GM12878 (cell line): ENCODE results near the gene FURIN. TPM values are rescaled to one million over a fixed set of nuclear protein-coding genes. Genes with fewer than 3 reads are reported as not detected.

Source experiments
- ATAC-seq: fragments of 200-7000 bp; cut with Tn5 transposase; 3 replicates; pipeline ENCODE4 v1.9.1; 2020; ENCODE audit warnings: mild to moderate bottlenecking, moderate library complexity
- BruUV-seq: library from RNA; stranded (reverse); fragments of 400-500 nt; replicated peaks from 2 replicates; lab custom pipeline; 2021; lab: Mats Ljungman, UMichigan
- CTCF ChIA-PET: fragments of 300-600 bp; sonication (Branson Sonifier 250); formaldehyde crosslinking; extraction: SDS; loops from one replicate; lab custom pipeline; 2021; ENCODE audit warnings: inconsistent platforms; lab: Yijun Ruan, JAX
- POLR2A ChIA-PET: fragments of 350-600 bp; formaldehyde crosslinking; extraction: SDS; loops from one replicate; lab custom pipeline; 2021; ENCODE audit warnings: inconsistent platforms; lab: Charles Lee
- RAD21 ChIA-PET: fragments of 300-600 bp; sonication (Branson Sonifier 250); formaldehyde crosslinking; loops from one replicate; lab custom pipeline; 2023; ENCODE audit warnings: antibody characterized with exemption; ENCODE audit not compliant: unreplicated experiment; lab: Charles Lee
- SMC1A ChIA-PET: fragments of 300-600 bp; sonication (Branson Sonifier 250); formaldehyde crosslinking; loops from one replicate; lab custom pipeline; 2023; ENCODE audit not compliant: unreplicated experiment, uncharacterized antibody; lab: Charles Lee
- DNase-seq: peaks from one replicate; pipeline ENCODE4 v3.0.0-alpha.2; 2011; ENCODE audit warnings: low read depth, low spot score
- FAIRE-seq: peaks from 3 replicates; lab custom pipeline; 2011; peaks lifted over from hg19 to GRCh38; lab: Jason Lieb, UNC
- H2AFZ ChIP-seq: 2 replicates; pipeline ENCODE4 v1.6.0; 2011; ENCODE audit warnings: low read depth, low read length, control low read depth; ENCODE audit not compliant: control insufficient read depth
- H3K27ac ChIP-seq: 2 replicates; pipeline ENCODE4 v1.5.1; 2011; ENCODE audit warnings: control low read depth; ENCODE audit not compliant: control insufficient read depth, insufficient read depth
- H3K27me3 ChIP-seq, 2 experiments: replicated peaks in 1 of 2; 2 replicates each; pipeline versions ENCODE4 v1.6.0 to v1.6.1; 2011; ENCODE audit warnings: low read length in 1 of 2; ENCODE audit not compliant: control insufficient read depth in 2 of 2, insufficient read depth in 2 of 2
- H3K36me3 ChIP-seq, 2 experiments: 2 replicates each; pipeline ENCODE4 v1.5.1; 2011; ENCODE audit warnings: low read length in 1 of 2; ENCODE audit not compliant: control insufficient read depth in 2 of 2, insufficient read depth in 2 of 2
- H3K4me1 ChIP-seq: 2 replicates; pipeline ENCODE4 v1.6.1; 2011; ENCODE audit warnings: mild to moderate bottlenecking, low read length, moderate library complexity, mixed read lengths; ENCODE audit not compliant: control insufficient read depth, insufficient read depth
- H3K4me2 ChIP-seq: 2 replicates; pipeline ENCODE4 v1.6.0; 2011; ENCODE audit warnings: control low read depth; ENCODE audit not compliant: control insufficient read depth, insufficient read depth
- H3K4me3 ChIP-seq: fragments of 200-600 bp; sonication (generic); 2 replicates; pipeline ENCODE4 v1.5.1; 2016
- H3K79me2 ChIP-seq: 2 replicates; pipeline ENCODE4 v1.6.0; 2011; ENCODE audit warnings: low read length; ENCODE audit not compliant: control insufficient read depth, insufficient read depth
- H3K9ac ChIP-seq: 2 replicates; pipeline ENCODE4 v1.8.0; 2011; ENCODE audit warnings: low read length, control low read depth, mixed read lengths; ENCODE audit not compliant: control insufficient read depth, insufficient read depth
- H3K9me3 ChIP-seq: replicated peaks from 3 replicates; pipeline ENCODE4 v1.5.1; 2011; ENCODE audit warnings: mild to moderate bottlenecking, low read length; ENCODE audit not compliant: control insufficient read depth, insufficient read depth
- H4K20me1 ChIP-seq: 2 replicates; pipeline ENCODE4 v1.6.0; 2011; ENCODE audit not compliant: control insufficient read depth, insufficient read depth
- CHD4 ChIP-seq: fragments of 200-600 bp; sonication (generic); IDR thresholded peaks from 2 replicates; pipeline ENCODE4 v1.6.1; 2016; ENCODE audit warnings: mild to moderate bottlenecking
- GATAD2B ChIP-seq: fragments of 450-650 bp; conservative IDR thresholded peaks from 2 replicates; pipeline ENCODE4 v1.6.1; 2017; ENCODE audit warnings: low read depth, mild to moderate bottlenecking, moderate library complexity
- IRF3 ChIP-seq: fragments of 450-650 bp; IDR thresholded peaks from 2 replicates; pipeline ENCODE4 v1.6.1; 2014; ENCODE audit warnings: mild to moderate bottlenecking
- NFYA ChIP-seq: IDR thresholded peaks from 2 replicates; pipeline ENCODE4 v1.6.1; 2011; ENCODE audit warnings: low read depth, mild to moderate bottlenecking, low read length, improper control_type of control experiment, borderline replicate concordance
- NR2C1 ChIP-seq: fragments of 450-650 bp; IDR thresholded peaks from 2 replicates; pipeline ENCODE4 v1.6.1; 2017; ENCODE audit warnings: antibody characterized with exemption, mild to moderate bottlenecking, moderate library complexity
- POU2F2 ChIP-seq: IDR thresholded peaks from 3 replicates; pipeline ENCODE4 v1.6.1; 2011; ENCODE audit warnings: low read depth, mild to moderate bottlenecking, low read length, borderline replicate concordance
- TBL1XR1 ChIP-seq: IDR thresholded peaks from 2 replicates; pipeline ENCODE4 v1.6.1; 2012; ENCODE audit warnings: low read depth, low read length, improper control_type of control experiment
- YY1 ChIP-seq: IDR thresholded peaks from 2 replicates; pipeline ENCODE4 v1.6.1; 2011; ENCODE audit warnings: low read depth, mild to moderate bottlenecking, low read length
- ZBTB4 ChIP-seq: fragments of 450-650 bp; formaldehyde crosslinking; IDR thresholded peaks from 2 replicates; pipeline ENCODE4 v1.4.0; 2022; ENCODE audit warnings: mild to moderate bottlenecking, moderate library complexity
- ZNF384 ChIP-seq: IDR thresholded peaks from 2 replicates; pipeline ENCODE4 v1.6.1; 2012; ENCODE audit warnings: low read depth, mild to moderate bottlenecking, low read length, improper control_type of control experiment, borderline replicate concordance
- WGBS: methylation state at CpG from one replicate; pipeline ENCODE4 v1.1.6; 2016; ENCODE audit warnings: low lambda C conversion rate; ENCODE audit not compliant: insufficient replicate concordance, insufficient coverage; ENCODE audit errors: missing lambda C conversion rate; 5-methylcytosine and 5-hydroxymethylcytosine counted together
- in situ Hi-C: fragments of 300-500 bp; cut with MboI; formaldehyde crosslinking; loops from 9 replicates; pipeline ENCODE4 v1.14.3; 2018; ENCODE audit warnings: mixed read lengths
- intact Hi-C: fragments of 100-400 bp; cut with micrococcal nuclease; formaldehyde crosslinking; loops from one replicate; pipeline ENCODE4 v1.14.2; 2022; ENCODE audit not compliant: unreplicated experiment
- polyA plus RNA-seq, 11 experiments: library from polyadenylated mRNA; depleted of rRNA in 4 of 11; unstranded in 6 of 11; stranded (reverse) in 5 of 11; fragments of >200 nt; fragmentation: Nextera tagmentation in 4 of 11; fragmentation: Illumina TruSeq in 1 of 11; extraction: Ambion mirVana in 4 of 11; extraction: Trizol in 1 of 11; gene quantifications; 1 replicate in 1 of 11; 2 replicates in 10 of 11; pipeline versions ENCODE4 v1.2.1 to v1.2.3, GENCODE V29; 2011 to 2016; ENCODE audit warnings: inconsistent platforms in 2 of 11, missing spikeins in 2 of 11, low read depth in 1 of 11
- total RNA-seq, 4 experiments: library from RNA; depleted of rRNA in 3 of 4; stranded (reverse); fragments of >200 nt in 3 of 4; fragmentation: Illumina TruSeq in 1 of 4; extraction: Trizol in 1 of 4; gene quantifications; 2 replicates each; pipeline versions ENCODE4 v1.2.1 to v1.2.3, GENCODE V29; 2013 to 2021

FURIN gene
- total and polyA plus RNA-seq, 10 of the 15 experiments (the other 5 are each of a cell fraction or from before 2014, with no cell fraction given) = 0.47 to 39.9 (median 8.0) TPM

- H4K20me1 ChIP-seq = no peaks in the 10 kb centered on the region
- FAIRE-seq = no peak
- no peaks in the 10 kb centered on the region for H3K36me3 ChIP-seq
- ChIA-PET CTCF (interaction anchor here (0.7 kb wide), 1 partner anchor 65 kb away, joined by 4 read pairs; no protein-coding TSS in a partner anchor), RAD21 (interaction anchor here (1.5 kb wide), 1 partner anchor 15 kb away, joined by 6 read pairs; no protein-coding TSS in a partner anchor), SMC1A (interaction anchor here (1.2 to 1.6 kb wide), 4 partner anchors 9 to 52 kb away, joined by 3 to 4 read pairs (median 4); no protein-coding TSS in a partner anchor), POLR2A (no interaction called here)
- TF ChIP-seq YY1 (no peak), NR2C1 (no peak), TBL1XR1 (no peak), NFYA (no peak), GATAD2B (no peak), CHD4 (no peak), POU2F2 (no peak), IRF3 (no peak), ZNF384 (no peak), ZBTB4 (CRISPR knock-in tag) (no peak)
- intact Hi-C loops (no loop called here), in situ Hi-C loops (no loop called here)
- H3K4me3 ChIP-seq = no peak overlapping the region
- H3K9ac ChIP-seq = no peak overlapping the region
- DNase-seq = no peak
- no peak overlapping the region for H3K4me2 ChIP-seq
- WGBS = 91% methylated on average over 11 of the region's 11 CpGs
- H3K27ac ChIP-seq = no peak overlapping the region
- no peaks in the 10 kb centered on the region for H3K9me3 ChIP-seq
- no TSS peak for BruUV-seq
- no peaks in the 10 kb centered on the region for H3K27me3 ChIP-seq
- no peak for ATAC-seq
- H3K79me2 ChIP-seq = no peaks in the 10 kb centered on the region
- H2AFZ ChIP-seq = no peak overlapping the region
- peaks cover 22% of the 10 kb centered on the region for H3K4me1 ChIP-seq
Measured at GRCh38 chr15:90837094-90837493, 31.3 kb upstream of the FURIN start.
